IMR-90 (cell line): ENCODE data around the gene TRAPPC12. TPM values are rescaled to one million over a fixed set of nuclear protein-coding genes. Genes with fewer than 3 reads are reported as not detected.
A peak's percentile ranks its signal among the peaks of the same experiment; 100 is the strongest.

Source experiments
- ATAC-seq: fragments of 200-7000 bp; cut with Tn5 transposase; 2 replicates; pipeline ENCODE4 v1.9.1; 2020; ENCODE audit warnings: low read depth, mild to moderate bottlenecking, moderate library complexity
- BruUV-seq: library from RNA; stranded (reverse); fragments of 400-500 nt; replicated peaks from 2 replicates; lab custom pipeline; 2021; lab: Mats Ljungman, UMichigan
- CTCF ChIA-PET: fragments of 300-600 bp; formaldehyde crosslinking; extraction: SDS; loops from one replicate; lab custom pipeline; 2021; ENCODE audit warnings: antibody characterized with exemption; lab: Yijun Ruan, JAX
- POLR2A ChIA-PET: fragments of 300-600 bp; sonication (Branson Sonifier 250); formaldehyde crosslinking; loops from one replicate; lab custom pipeline; 2022; ENCODE audit warnings: antibody characterized with exemption; ENCODE audit not compliant: unreplicated experiment; lab: Charles Lee
- DNase-seq: peaks from one replicate; pipeline ENCODE4 v3.0.0; 2013
- H2AFZ ChIP-seq: replicated peaks from 2 replicates; pipeline ENCODE3; 2013; ENCODE audit warnings: low read length, mild to moderate bottlenecking; ENCODE audit not compliant: poor library complexity
- H2AK5ac ChIP-seq: 2 replicates; pipeline ENCODE4 v1.6.1; 2013; ENCODE audit warnings: low read depth, low read length, inconsistent platforms
- H2AK9ac ChIP-seq: replicated peaks from 2 replicates; pipeline ENCODE3; 2013; ENCODE audit warnings: mild to moderate bottlenecking, low read depth, low read length, moderate library complexity; ENCODE audit not compliant: poor library complexity
- H2BK120ac ChIP-seq: 2 replicates; pipeline ENCODE4 v1.6.1; 2013; ENCODE audit warnings: low read depth, low read length, inconsistent platforms
- H2BK15ac ChIP-seq: 3 replicates; pipeline ENCODE4 v1.6.1; 2013; ENCODE audit warnings: low read depth, low read length, inconsistent platforms
- H2BK20ac ChIP-seq: 2 replicates; pipeline ENCODE4 v1.6.1; 2013; ENCODE audit warnings: low read depth, mild to moderate bottlenecking, inconsistent platforms, low read length, moderate library complexity
- H2BK5ac ChIP-seq: 2 replicates; pipeline ENCODE4 v1.6.1; 2013; ENCODE audit warnings: mild to moderate bottlenecking, low read depth, low read length, inconsistent platforms; ENCODE audit not compliant: poor library complexity, severe bottlenecking
- H3K14ac ChIP-seq: replicated peaks from 2 replicates; pipeline ENCODE4 v1.6.1; 2013; ENCODE audit warnings: low read depth, low read length, inconsistent platforms
- H3K18ac ChIP-seq: 2 replicates; pipeline ENCODE4 v1.6.1; 2013; ENCODE audit warnings: low read depth, low read length, control low read depth
- H3K23ac ChIP-seq: 2 replicates; pipeline ENCODE4 v1.6.1; 2013; ENCODE audit warnings: low read depth, low read length, inconsistent platforms
- H3K27ac ChIP-seq: 2 replicates; pipeline ENCODE4 v1.5.1; 2013; ENCODE audit warnings: mild to moderate bottlenecking, control low read depth, low read length; ENCODE audit not compliant: insufficient read depth
- H3K27me3 ChIP-seq: 2 replicates; pipeline ENCODE4 v1.6.1; 2013; ENCODE audit warnings: low read length; ENCODE audit not compliant: control insufficient read depth, insufficient read depth
- H3K36me3 ChIP-seq: 2 replicates; pipeline ENCODE4 v1.6.1; 2013; ENCODE audit warnings: low read length, mixed read lengths; ENCODE audit not compliant: control insufficient read depth, insufficient read depth
- H3K4ac ChIP-seq: 2 replicates; pipeline ENCODE4 v1.6.1; 2013; ENCODE audit warnings: low read depth, low read length, inconsistent platforms
- H3K4me1 ChIP-seq: 2 replicates; pipeline ENCODE4 v1.6.1; 2013; ENCODE audit warnings: low read length, mixed read lengths; ENCODE audit not compliant: control insufficient read depth, insufficient read depth
- H3K4me2 ChIP-seq: 2 replicates; pipeline ENCODE4 v1.6.1; 2013; ENCODE audit warnings: low read depth, mild to moderate bottlenecking, control low read depth, low read length, moderate library complexity
- H3K4me3 ChIP-seq: 2 replicates; pipeline ENCODE4 v1.5.1; 2013; ENCODE audit warnings: low read depth, mild to moderate bottlenecking, control low read depth, low read length, moderate library complexity; ENCODE audit not compliant: insufficient read depth
- H3K56ac ChIP-seq: 2 replicates; pipeline ENCODE4 v1.6.1; 2013; ENCODE audit warnings: low read length, inconsistent platforms; ENCODE audit not compliant: insufficient read depth; ENCODE audit errors: extremely low read depth
- H3K79me1 ChIP-seq, 2 experiments: 2 replicates each; pipeline ENCODE4 v1.6.1; 2013; ENCODE audit warnings: low read length in 2 of 2, inconsistent platforms in 1 of 2, low read depth in 1 of 2
- H3K9ac ChIP-seq: 2 replicates; pipeline ENCODE4 v1.6.1; 2013; ENCODE audit warnings: low read depth, low read length, control low read depth
- H3K9me1 ChIP-seq: 2 replicates; pipeline ENCODE4 v1.6.1; 2013; ENCODE audit warnings: low read length, inconsistent platforms; ENCODE audit not compliant: insufficient read depth
- H3K9me3 ChIP-seq: 2 replicates; pipeline ENCODE4 v1.6.1; 2013; ENCODE audit warnings: low read length; ENCODE audit not compliant: control insufficient read depth, insufficient read depth
- H4K20me1 ChIP-seq: 2 replicates; pipeline ENCODE4 v1.6.1; 2013; ENCODE audit warnings: low read length, inconsistent platforms; ENCODE audit not compliant: insufficient read depth
- H4K5ac ChIP-seq: 2 replicates; pipeline ENCODE4 v1.6.1; 2013; ENCODE audit warnings: mild to moderate bottlenecking, low read depth, low read length, control low read depth
- H4K8ac ChIP-seq, 2 experiments: 2 replicates each; pipeline ENCODE4 v1.6.1; 2013; ENCODE audit warnings: low read depth in 2 of 2, low read length in 2 of 2, control low read depth in 1 of 2, inconsistent platforms in 1 of 2
- H4K91ac ChIP-seq: 2 replicates; pipeline ENCODE4 v1.6.1; 2013; ENCODE audit warnings: low read depth, low read length, inconsistent platforms; ENCODE audit not compliant: insufficient read depth
- BHLHE40 ChIP-seq: fragments of 150-350 bp; IDR thresholded peaks from 2 replicates; pipeline ENCODE4 v1.6.1; 2016; ENCODE audit warnings: mild to moderate bottlenecking, low read depth, low read length
- CEBPB ChIP-seq: IDR thresholded peaks from 2 replicates; pipeline ENCODE4 v1.6.1; 2012; ENCODE audit warnings: low read depth, low read length, improper control_type of control experiment
- CHD1 ChIP-seq: IDR thresholded peaks from 2 replicates; pipeline ENCODE4 v1.6.1; 2012; ENCODE audit warnings: low read depth, low read length, improper control_type of control experiment
- FOS ChIP-seq: fragments of 150-350 bp; IDR thresholded peaks from 2 replicates; pipeline ENCODE4 v1.6.1; 2016; ENCODE audit warnings: low read depth, low read length
- MAFK ChIP-seq: IDR thresholded peaks from 2 replicates; pipeline ENCODE4 v1.6.1; 2012; ENCODE audit warnings: low read depth, low read length, improper control_type of control experiment
- NFE2L2 ChIP-seq: fragments of 150-350 bp; IDR thresholded peaks from 2 replicates; pipeline ENCODE4 v1.6.1; 2016; ENCODE audit warnings: low read depth, mild to moderate bottlenecking, low read length
- POLR2A ChIP-seq: IDR thresholded peaks from 2 replicates; pipeline ENCODE4 v1.6.1; 2012; ENCODE audit warnings: mild to moderate bottlenecking, low read depth, low read length
- RAD21 ChIP-seq: IDR thresholded peaks from 2 replicates; pipeline ENCODE4 v1.6.1; 2012; ENCODE audit warnings: low read length, improper control_type of control experiment
- RCOR1 ChIP-seq: IDR thresholded peaks from 2 replicates; pipeline ENCODE4 v1.6.1; 2012; ENCODE audit warnings: mild to moderate bottlenecking, low read length, improper control_type of control experiment; ENCODE audit not compliant: insufficient replicate concordance
- RFX5 ChIP-seq: IDR thresholded peaks from 2 replicates; pipeline ENCODE4 v1.8.0; 2012; ENCODE audit warnings: low read depth, mild to moderate bottlenecking, low read length, moderate library complexity
- SMC3 ChIP-seq: fragments of 150-350 bp; IDR thresholded peaks from 2 replicates; pipeline ENCODE4 v1.6.1; 2016; ENCODE audit warnings: low read depth, mild to moderate bottlenecking, antibody characterized with exemption, low read length, moderate library complexity
- WGBS, 2 experiments: methylation state at CpG; one replicate each; pipeline versions ENCODE4 v1.1.5 to v1.1.7; 2013; ENCODE audit warnings: missing lambda C conversion rate in 2 of 2; ENCODE audit not compliant: insufficient read length in 1 of 2; ENCODE audit errors: extremely low coverage in 2 of 2; 5-methylcytosine and 5-hydroxymethylcytosine counted together
- dilution Hi-C: fragments of 300-500 bp; cut with HindIII; formaldehyde crosslinking; loops from one replicate; pipeline ENCODE4 v1.14.3; 2018; ENCODE audit warnings: low sequenced_read_pairs; ENCODE audit not compliant: unreplicated experiment
- in situ Hi-C: fragments of 300-500 bp; cut with MboI; formaldehyde crosslinking; loops from 3 replicates; pipeline ENCODE4 v1.14.3; 2019; ENCODE audit warnings: low sequenced_read_pairs, inconsistent platforms, mixed read lengths
- intact Hi-C: fragments of 100-400 bp; cut with micrococcal nuclease; formaldehyde crosslinking; loops from 2 replicates; pipeline ENCODE4 v1.10.0; 2022
- polyA plus RNA-seq, 3 experiments: library from polyadenylated mRNA; depleted of rRNA; stranded (reverse); fragments of >200 nt; gene quantifications; 2 replicates each; pipeline ENCODE4 v1.2.3, GENCODE V29; 2012; ENCODE audit warnings: low replicate concordance in 1 of 3
- total RNA-seq: library from RNA; depleted of rRNA; stranded (reverse); fragments of >200 nt; gene quantifications from 2 replicates; pipeline ENCODE4 v1.2.3, GENCODE V29; 2012
- TF ChIP-seq, protein P1 (sequence below): fragments of 150-350 bp; IDR thresholded peaks from 2 replicates; pipeline ENCODE4 v1.6.1; 2016; ENCODE audit warnings: low read depth, mild to moderate bottlenecking, low read length, moderate library complexity, borderline replicate concordance
- TF ChIP-seq, protein P2 (sequence below): conservative IDR thresholded peaks from 2 replicates; pipeline ENCODE4 v1.5.1; 2012; ENCODE audit warnings: mild to moderate bottlenecking, low read depth, low read length, improper control_type of control experiment

TRAPPC12 gene
- total and polyA plus RNA-seq, 2 of the 4 experiments (the other 2 are of a cell fraction), result 25.8 to 69.9 TPM

DNA sequence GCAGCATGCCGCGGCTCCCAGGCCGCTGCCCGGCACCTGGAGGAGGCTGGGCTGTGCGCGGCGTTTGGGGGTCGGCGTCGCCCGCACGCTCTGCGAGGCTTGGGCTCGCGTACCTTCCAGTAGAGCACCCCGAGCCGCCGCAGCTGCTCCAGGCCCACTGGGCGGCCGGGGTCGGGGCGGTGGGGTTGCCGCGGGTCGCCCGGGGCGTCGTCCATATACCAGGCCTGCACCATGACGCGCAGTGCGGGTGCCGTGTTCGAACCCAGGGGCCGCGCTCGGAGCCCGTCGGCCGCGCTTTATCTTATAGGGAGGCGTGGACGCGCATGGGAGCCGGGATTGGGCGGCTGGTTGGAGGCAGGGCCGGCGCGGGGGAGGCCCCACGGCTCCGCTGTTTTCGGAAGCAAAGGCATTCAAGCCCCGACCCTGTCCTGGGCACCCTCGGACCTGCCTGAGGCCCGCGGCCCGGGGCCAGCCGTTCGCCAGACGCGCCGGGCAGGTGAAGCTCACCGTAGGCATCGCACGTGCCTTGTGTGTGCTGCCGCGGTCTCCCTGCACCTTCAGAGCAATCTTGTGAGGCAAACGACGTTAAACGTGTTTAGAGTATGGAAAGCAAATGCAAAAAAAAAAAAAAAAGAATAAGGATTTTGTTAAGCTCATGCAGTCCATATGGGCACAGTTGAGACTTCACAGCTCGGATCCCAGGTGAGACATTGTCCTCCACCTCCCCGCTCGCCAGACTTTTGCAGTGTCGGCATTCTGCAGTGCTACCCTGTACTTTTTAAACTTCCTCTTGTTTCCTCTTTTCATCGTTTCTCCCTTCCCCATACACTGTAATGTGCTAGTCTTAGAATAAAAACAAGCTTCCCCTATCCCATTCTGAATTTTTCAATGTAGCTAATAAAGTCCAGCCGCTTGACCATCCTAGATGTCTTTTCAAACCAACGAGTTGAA lies 140.0 kb downstream of the TRAPPC12 start, which contains the start of gene ADI1:
ADI1 (minus strand) TSS at position 277 of the 951 bp plus-strand sequence; CDS start at position 233, 44 bp downstream.
- peak within 1 kb of the TSS; percentile 78 for H3K23ac ChIP-seq
- H3K27me3 ChIP-seq, result no peaks in the 10 kb centered on the region
- peak within 1 kb of the TSS; percentile 95 for H2AFZ ChIP-seq
- H3K36me3 ChIP-seq, result peaks cover 2% of the 10 kb centered on the region; the same call in 1 of the 2 replicates
- H2AK5ac ChIP-seq, result peak within 1 kb of the TSS; percentile 91; the same call in 1 of the 2 replicates
- DNase-seq (peak; percentile 65), ATAC-seq (peak; percentile 82)
- dilution Hi-C loops (no loop called here), in situ Hi-C loops (no loop called here), intact Hi-C loops (no loop called here)
- CTCF ChIA-PET, result interaction anchor here (0.9 kb wide), 1 partner anchor 82 kb away, joined by 3 read pairs; no protein-coding TSS in a partner anchor
- peak within 1 kb of the TSS; percentile 95 for H3K9ac ChIP-seq
- H3K14ac ChIP-seq, result peak within 1 kb of the TSS; percentile 95
- H2AK9ac ChIP-seq, result peak within 1 kb of the TSS; percentile 82
- peak within 1 kb of the TSS; percentile 26; the same call in 1 of the 2 replicates for H2BK120ac ChIP-seq
- POLR2A ChIA-PET, result interaction anchor here (0.6 kb wide), 2 partner anchors 17 to 1036 kb away, joined by 3 read pairs; no protein-coding TSS in a partner anchor
- no peaks in the 10 kb centered on the region for H3K9me3 ChIP-seq
- H4K91ac ChIP-seq, result peak within 1 kb of the TSS; percentile 80
- H3K9me1 ChIP-seq, result peaks cover 13% of the 10 kb centered on the region
- peaks cover 26 to 34% of the 10 kb centered on the region in 2 experiments for H3K79me1 ChIP-seq
- peak within 1 kb of the TSS; percentile 53; the same call in 1 of the 2 replicates for H4K5ac ChIP-seq
- H3K56ac ChIP-seq, result peak within 1 kb of the TSS; percentile 78; the same call in 1 of the 2 replicates
- H3K4me1 ChIP-seq, result peaks cover 11% of the 10 kb centered on the region
- peak within 1 kb of the TSS; percentile 86 for H3K4ac ChIP-seq
- H2BK20ac ChIP-seq, result no peak within 1 kb of the TSS
- peak within 1 kb of the TSS; percentile 98 for H3K4me2 ChIP-seq
- WGBS, 2 experiments, result 0% methylated on average over 33 of the region's 76 CpGs; no CpG with 5 or more reads in 1 of the 2 experiments
- H2BK5ac ChIP-seq, result peak within 1 kb of the TSS; percentile 83
- H3K18ac ChIP-seq, result peak within 1 kb of the TSS; percentile 73
- no peak within 1 kb of the TSS for H2BK15ac ChIP-seq
- no peaks in the 10 kb centered on the region for H4K20me1 ChIP-seq
- H3K27ac ChIP-seq, result peak within 1 kb of the TSS; percentile 83
- H4K8ac ChIP-seq, result peak within 1 kb of the TSS; percentile 92 to 95; a peak in 3 of 4 replicates
- H3K4me3 ChIP-seq, result peak within 1 kb of the TSS; percentile 79
- BruUV-seq, result no TSS peak
- TF ChIP-seq FOS (no peak), CEBPB (no peak), MAFK (peak; percentile 63; the same call in 1 of the 2 replicates), RFX5 (no peak), SMC3 (no peak), POLR2A (peak; percentile 80), CHD1 (no peak), BHLHE40 (peak; percentile 74), NFE2L2 (no peak), RAD21 (no peak), RCOR1 (no peak)
- TF ChIP-seq, protein P1, sequence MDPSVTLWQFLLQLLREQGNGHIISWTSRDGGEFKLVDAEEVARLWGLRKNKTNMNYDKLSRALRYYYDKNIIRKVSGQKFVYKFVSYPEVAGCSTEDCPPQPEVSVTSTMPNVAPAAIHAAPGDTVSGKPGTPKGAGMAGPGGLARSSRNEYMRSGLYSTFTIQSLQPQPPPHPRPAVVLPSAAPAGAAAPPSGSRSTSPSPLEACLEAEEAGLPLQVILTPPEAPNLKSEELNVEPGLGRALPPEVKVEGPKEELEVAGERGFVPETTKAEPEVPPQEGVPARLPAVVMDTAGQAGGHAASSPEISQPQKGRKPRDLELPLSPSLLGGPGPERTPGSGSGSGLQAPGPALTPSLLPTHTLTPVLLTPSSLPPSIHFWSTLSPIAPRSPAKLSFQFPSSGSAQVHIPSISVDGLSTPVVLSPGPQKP, result no peak
- TF ChIP-seq, protein P2, sequence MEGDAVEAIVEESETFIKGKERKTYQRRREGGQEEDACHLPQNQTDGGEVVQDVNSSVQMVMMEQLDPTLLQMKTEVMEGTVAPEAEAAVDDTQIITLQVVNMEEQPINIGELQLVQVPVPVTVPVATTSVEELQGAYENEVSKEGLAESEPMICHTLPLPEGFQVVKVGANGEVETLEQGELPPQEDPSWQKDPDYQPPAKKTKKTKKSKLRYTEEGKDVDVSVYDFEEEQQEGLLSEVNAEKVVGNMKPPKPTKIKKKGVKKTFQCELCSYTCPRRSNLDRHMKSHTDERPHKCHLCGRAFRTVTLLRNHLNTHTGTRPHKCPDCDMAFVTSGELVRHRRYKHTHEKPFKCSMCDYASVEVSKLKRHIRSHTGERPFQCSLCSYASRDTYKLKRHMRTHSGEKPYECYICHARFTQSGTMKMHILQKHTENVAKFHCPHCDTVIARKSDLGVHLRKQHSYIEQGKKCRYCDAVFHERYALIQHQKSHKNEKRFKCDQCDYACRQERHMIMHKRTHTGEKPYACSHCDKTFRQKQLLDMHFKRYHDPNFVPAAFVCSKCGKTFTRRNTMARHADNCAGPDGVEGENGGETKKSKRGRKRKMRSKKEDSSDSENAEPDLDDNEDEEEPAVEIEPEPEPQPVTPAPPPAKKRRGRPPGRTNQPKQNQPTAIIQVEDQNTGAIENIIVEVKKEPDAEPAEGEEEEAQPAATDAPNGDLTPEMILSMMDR, result no peak
